Measurements from ENCODE around the gene NFE2. TPM values are rescaled to one million over a fixed set of nuclear protein-coding genes. Genes with fewer than 3 reads are reported as not detected.

NFE2 gene
- total and polyA plus RNA-seq, 2 of the 8 experiments (the other 6 are each of a cell fraction or from before 2014, with no cell fraction given) = 2.0 to 6.1 TPM

DNA sequence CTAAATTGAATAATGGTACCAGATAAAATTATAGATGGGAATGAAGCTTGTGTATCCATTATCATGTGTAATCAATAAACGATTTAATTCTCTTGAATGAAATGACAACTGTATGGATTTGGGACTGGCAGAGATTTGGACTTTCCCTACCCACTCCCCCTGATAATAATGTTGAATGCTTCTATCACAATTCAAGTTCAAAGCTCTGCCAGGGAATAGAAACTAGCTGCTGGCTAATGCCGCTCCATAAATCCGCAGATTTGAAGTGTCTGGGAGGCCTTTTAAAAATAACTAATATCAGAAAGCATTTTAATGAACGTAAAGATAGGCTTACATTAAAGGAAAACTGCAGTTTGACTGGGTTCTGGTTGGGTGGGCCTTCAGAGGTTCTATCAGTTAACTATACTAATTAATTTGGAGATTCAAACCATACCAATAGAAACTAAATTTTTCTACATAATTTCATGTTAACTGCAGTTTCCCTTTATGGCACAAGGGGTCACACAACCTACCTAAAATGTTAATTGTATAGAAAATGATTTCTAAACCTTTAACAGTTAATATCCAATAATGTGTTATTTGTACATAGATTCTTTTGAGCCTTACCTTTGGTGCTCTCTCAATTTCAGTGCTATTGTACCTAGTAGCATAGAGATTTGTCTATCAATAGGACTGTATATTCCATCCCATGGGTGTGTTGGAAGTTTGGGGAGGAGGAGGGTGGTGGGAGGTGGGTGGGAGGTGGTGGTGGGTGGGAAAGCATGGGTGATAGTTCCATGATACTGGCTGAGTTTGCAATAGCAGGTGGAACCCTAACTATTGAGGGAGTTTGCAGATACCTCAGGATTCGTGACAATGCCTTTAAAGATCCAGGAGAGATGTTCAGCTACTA is 15.4 kb downstream of the NFE2 start:
- peak overlapping the region; percentile 9 to 37; a peak in 1 of 4 replicates for H3K4me2 ChIP-seq (ENCODE audit: insufficient read depth in 1 of 2, low read depth in 2 of 2, low read length in 2 of 2)
- no peak overlapping the region for H3K4ac ChIP-seq (replicated peaks; ENCODE audit: insufficient read length, low read depth, low read length)
- H2BK12ac ChIP-seq (ENCODE audit: low read depth, low read length) = no peak overlapping the region
- H3K27me3 ChIP-seq (replicated peaks in 1 of 4; ENCODE audit: control insufficient read depth in 3 of 4, extremely low read depth in 1 of 4, insufficient read depth in 3 of 4, low read length in 3 of 4) = no peaks in the 10 kb centered on the region
- CTCF ChIA-PET (ENCODE audit: partially characterized antibody) = interaction anchor here (0.7 to 2.4 kb wide), 12 partner anchors 8 to 107 kb away, joined by 3 to 14 read pairs (median 5); no protein-coding TSS in a partner anchor
- H2BK15ac ChIP-seq (ENCODE audit: low read length) = no peak overlapping the region
- H2BK20ac ChIP-seq (ENCODE audit: low read length) = no peak overlapping the region
- no peak overlapping the region for H4K5ac ChIP-seq (ENCODE audit: insufficient read length, low read depth, low read length)
- POLR2A ChIA-PET (ENCODE audit: partially characterized antibody) = interaction anchor here (0.5 to 15.0 kb wide), 32 partner anchors 9 to 896 kb away, joined by 3 to 1006 read pairs (median 12); partner anchors contain the start of genes CBX5, COPZ1, HNRNPA1 and NFE2
- no peak overlapping the region for H3K18ac ChIP-seq (ENCODE audit: extremely low read depth, low read length)
- no peak overlapping the region for H2BK120ac ChIP-seq (replicated peaks; ENCODE audit: low read depth, low read length)
- peak overlapping the region; percentile 47 for H4K8ac ChIP-seq (ENCODE audit: extremely low read depth, insufficient read depth, low read length)
- no peak overlapping the region for H3K23ac ChIP-seq (ENCODE audit: insufficient read length)
- H3K9me3 ChIP-seq (ENCODE audit: insufficient read depth in 2 of 2, low read depth in 1 of 2, low read length in 1 of 2) = no peaks in the 10 kb centered on the region
- no peak overlapping the region for H3K14ac ChIP-seq (ENCODE audit: insufficient read length)
- no peaks in the 10 kb centered on the region for H3K79me1 ChIP-seq (ENCODE audit: low read depth, low read length)
- no peak overlapping the region for H3K9ac ChIP-seq (replicated peaks in 1 of 4; ENCODE audit: extremely low read depth in 1 of 4, low read depth in 3 of 4, low read length in 3 of 4)
- no peak overlapping the region for H2BK5ac ChIP-seq (ENCODE audit: low read depth, low read length)
- H3K4me1 ChIP-seq (replicated peaks in 1 of 4; ENCODE audit: control insufficient read depth in 3 of 4, insufficient read depth in 4 of 4, low read length in 3 of 4) = peaks cover 0 to 7% (median 3%) of the 10 kb centered on the region in 4 experiments; a peak in 5 of 7 replicates
- H3K56ac ChIP-seq (replicated peaks; ENCODE audit: insufficient read length, low read depth, low read length) = no peak overlapping the region
- H3K23me2 ChIP-seq (ENCODE audit: low read depth, low read length) = peaks cover 8% of the 10 kb centered on the region
- no peak for DNase-seq (ENCODE audit: low read depth in 1 of 2, low spot score in 2 of 2)
- H3K27ac ChIP-seq (ENCODE audit: low read depth, low read length) = no peak overlapping the region
- no peak for FAIRE-seq
- no peak overlapping the region for H2AFZ ChIP-seq (ENCODE audit: low read length)
- WGBS, 2 experiments (ENCODE audit: extremely low coverage in 1 of 2, insufficient coverage in 1 of 2, insufficient read length in 1 of 2, insufficient replicate concordance in 2 of 2, low coverage in 1 of 2, low lambda C conversion rate in 2 of 2, missing lambda C conversion rate in 1 of 2) = 91% methylated on average over 5 of the region's 5 CpGs; no CpG with 5 or more reads in 1 of the 2 experiments
- peak overlapping the region in 1 of 4 experiments; percentile 33; a peak in 2 of 8 replicates for H3K4me3 ChIP-seq (ENCODE audit: extremely low read depth in 1 of 4, insufficient read depth in 2 of 4, low read depth in 3 of 4, low read length in 4 of 4)
- H4K20me1 ChIP-seq (replicated peaks in 1 of 2; ENCODE audit: control insufficient read depth in 1 of 2, insufficient read depth in 2 of 2, low read length in 2 of 2) = peaks cover 18 to 21% of the 10 kb centered on the region in 2 experiments
- H3K36me3 ChIP-seq (ENCODE audit: control insufficient read depth in 2 of 4, insufficient read depth in 4 of 4, low read length in 3 of 4) = peaks cover 43 to 75% (median 60%) of the 10 kb centered on the region in 4 experiments
- no peak overlapping the region for H2AK5ac ChIP-seq (ENCODE audit: low read depth, low read length)
- H4K91ac ChIP-seq (replicated peaks; ENCODE audit: insufficient read length, low read length) = no peak overlapping the region
- peaks cover 8 to 38% of the 10 kb centered on the region in 2 experiments; a peak in 3 of 4 replicates for H3K79me2 ChIP-seq (ENCODE audit: control insufficient read depth in 1 of 2, insufficient read depth in 2 of 2, low read length in 2 of 2)
- TF ChIP-seq GTF2F1 (IDR thresholded peaks at IDR 0.05; ENCODE audit: borderline replicate concordance, low read depth, low read length) (no peak), TAF1 (IDR thresholded peaks at IDR 0.05; ENCODE audit: low read depth, low read length) (no peak), ATF2 (IDR thresholded peaks at IDR 0.05; ENCODE audit: low read length) (peak; percentile 14; the same call in 1 of the 2 replicates), CBX8 (IDR thresholded peaks at IDR 0.05; ENCODE audit: borderline replicate concordance, low read depth, low read length) (no peak), KDM4A (IDR thresholded peaks at IDR 0.05; ENCODE audit: low read depth, low read length, severe bottlenecking) (no peak), TAF7 (optimal IDR thresholded peaks at IDR 0.05; ENCODE audit: borderline replicate concordance, low read depth, low read length) (no peak), ATF3 (IDR thresholded peaks at IDR 0.05; ENCODE audit: insufficient read depth, low read depth, low read length) (no peak), BRCA1 (IDR thresholded peaks at IDR 0.05; ENCODE audit: low read depth, low read length) (peak; percentile 17; the same call in 1 of the 2 replicates)

Data from H1 (cell line).